AG04450 (cell line): ENCODE measurements around the gene SYPL1. TPM values are rescaled to one million over a fixed set of nuclear protein-coding genes. Genes with fewer than 3 reads are reported as not detected.

ENCODE experiments used
- CTCF ChIA-PET: fragments of 300-600, 350-600 bp; formaldehyde crosslinking; extraction: SDS; loops from one replicate; lab custom pipeline; 2022; ENCODE audit warnings: antibody characterized with exemption, inconsistent platforms; lab: Charles Lee
- POLR2A ChIA-PET: fragments of 350-600 bp; formaldehyde crosslinking; extraction: SDS; loops from one replicate; lab custom pipeline; 2021; ENCODE audit warnings: antibody characterized with exemption, inconsistent platforms; lab: Yijun Ruan, JAX
- DNase-seq: peaks from one replicate; pipeline ENCODE4 v3.0.0-alpha.2; 2011; ENCODE audit warnings: low read depth, low spot score
- H3K27ac ChIP-seq: one replicate; pipeline ENCODE4 v1.5.1; 2012; ENCODE audit warnings: low read depth, low read length, control low read depth
- H3K27me3 ChIP-seq: one replicate; pipeline ENCODE4 v1.6.0; 2012; ENCODE audit warnings: low read length; ENCODE audit not compliant: control insufficient read depth, insufficient read depth
- H3K4me3 ChIP-seq: 2 replicates; pipeline ENCODE4 v1.5.1; 2011; ENCODE audit warnings: mild to moderate bottlenecking, low read depth, low read length, control low read depth
- H3K9me3 ChIP-seq: 2 replicates; pipeline ENCODE4 v1.5.1; 2012; ENCODE audit warnings: low read length; ENCODE audit not compliant: control insufficient read depth, insufficient read depth
- polyA plus RNA-seq: library from polyadenylated mRNA; depleted of rRNA; stranded (reverse); fragments of >200 nt; gene quantifications from 2 replicates; pipeline ENCODE4 v1.2.3, GENCODE V29; 2011
- TF ChIP-seq, protein P1 (sequence below): IDR thresholded peaks from 2 replicates; pipeline ENCODE4 v1.5.1; 2011; ENCODE audit warnings: low read depth, low read length, control low read depth, inconsistent platforms

SYPL1 gene
- polyA plus RNA-seq, 1 experiment: 84.7 TPM

DNA sequence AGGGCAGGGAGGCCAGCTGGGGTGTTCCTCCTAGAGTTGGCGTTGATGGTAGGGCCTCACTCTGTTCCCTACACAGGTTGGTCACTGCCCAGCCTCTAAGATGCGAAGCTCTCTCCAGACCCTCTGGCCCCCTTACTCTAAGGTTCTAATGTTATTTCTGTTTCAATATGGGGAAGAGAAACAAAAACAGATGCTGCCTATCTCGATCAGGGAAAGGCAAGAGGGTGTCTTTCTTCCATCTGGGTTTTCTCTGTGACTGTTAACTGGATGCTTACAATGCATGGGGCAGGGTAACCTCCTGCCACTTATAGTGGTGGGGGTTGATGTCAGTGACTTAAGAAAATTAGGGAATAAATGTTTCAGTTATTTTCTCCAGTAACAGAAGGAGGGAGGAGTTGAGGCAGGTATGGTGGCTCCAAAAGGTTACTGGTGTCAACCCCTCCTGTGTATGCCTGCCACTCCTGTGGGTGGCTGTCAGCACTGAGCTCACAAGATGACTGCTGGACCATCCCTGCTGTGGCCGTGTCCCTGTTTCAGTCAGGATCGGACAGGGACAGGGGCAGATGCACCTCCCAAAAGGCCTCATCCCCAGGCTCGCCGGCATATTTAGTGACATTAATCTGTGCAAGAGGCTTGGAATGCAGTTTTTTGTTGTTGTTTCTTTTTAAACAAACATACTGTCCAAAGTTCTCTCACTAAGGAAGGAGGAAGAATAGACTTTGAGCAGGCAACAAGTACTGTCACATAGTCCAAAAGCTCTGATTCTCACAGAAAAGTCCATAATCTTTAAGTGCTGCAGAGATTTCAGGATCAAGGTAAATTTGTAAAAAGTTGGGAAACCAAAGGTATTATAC, 39.6 kb upstream of the SYPL1 start:
- ChIA-PET CTCF (interaction anchor here (1.2 to 8.1 kb wide), 3 partner anchors 15 to 95 kb away, joined by 3 to 153 read pairs (median 6); no protein-coding TSS in a partner anchor), POLR2A (no interaction called here)
- TF ChIP-seq, protein P1, sequence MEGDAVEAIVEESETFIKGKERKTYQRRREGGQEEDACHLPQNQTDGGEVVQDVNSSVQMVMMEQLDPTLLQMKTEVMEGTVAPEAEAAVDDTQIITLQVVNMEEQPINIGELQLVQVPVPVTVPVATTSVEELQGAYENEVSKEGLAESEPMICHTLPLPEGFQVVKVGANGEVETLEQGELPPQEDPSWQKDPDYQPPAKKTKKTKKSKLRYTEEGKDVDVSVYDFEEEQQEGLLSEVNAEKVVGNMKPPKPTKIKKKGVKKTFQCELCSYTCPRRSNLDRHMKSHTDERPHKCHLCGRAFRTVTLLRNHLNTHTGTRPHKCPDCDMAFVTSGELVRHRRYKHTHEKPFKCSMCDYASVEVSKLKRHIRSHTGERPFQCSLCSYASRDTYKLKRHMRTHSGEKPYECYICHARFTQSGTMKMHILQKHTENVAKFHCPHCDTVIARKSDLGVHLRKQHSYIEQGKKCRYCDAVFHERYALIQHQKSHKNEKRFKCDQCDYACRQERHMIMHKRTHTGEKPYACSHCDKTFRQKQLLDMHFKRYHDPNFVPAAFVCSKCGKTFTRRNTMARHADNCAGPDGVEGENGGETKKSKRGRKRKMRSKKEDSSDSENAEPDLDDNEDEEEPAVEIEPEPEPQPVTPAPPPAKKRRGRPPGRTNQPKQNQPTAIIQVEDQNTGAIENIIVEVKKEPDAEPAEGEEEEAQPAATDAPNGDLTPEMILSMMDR: no peak
- DNase-seq: no peak
- Histone ChIP-seq H3K27me3 (peaks cover 9% of the 10 kb centered on the region), H3K4me3 (no peak overlapping the region), H3K9me3 (no peaks in the 10 kb centered on the region), H3K27ac (no peak overlapping the region)

DNA sequence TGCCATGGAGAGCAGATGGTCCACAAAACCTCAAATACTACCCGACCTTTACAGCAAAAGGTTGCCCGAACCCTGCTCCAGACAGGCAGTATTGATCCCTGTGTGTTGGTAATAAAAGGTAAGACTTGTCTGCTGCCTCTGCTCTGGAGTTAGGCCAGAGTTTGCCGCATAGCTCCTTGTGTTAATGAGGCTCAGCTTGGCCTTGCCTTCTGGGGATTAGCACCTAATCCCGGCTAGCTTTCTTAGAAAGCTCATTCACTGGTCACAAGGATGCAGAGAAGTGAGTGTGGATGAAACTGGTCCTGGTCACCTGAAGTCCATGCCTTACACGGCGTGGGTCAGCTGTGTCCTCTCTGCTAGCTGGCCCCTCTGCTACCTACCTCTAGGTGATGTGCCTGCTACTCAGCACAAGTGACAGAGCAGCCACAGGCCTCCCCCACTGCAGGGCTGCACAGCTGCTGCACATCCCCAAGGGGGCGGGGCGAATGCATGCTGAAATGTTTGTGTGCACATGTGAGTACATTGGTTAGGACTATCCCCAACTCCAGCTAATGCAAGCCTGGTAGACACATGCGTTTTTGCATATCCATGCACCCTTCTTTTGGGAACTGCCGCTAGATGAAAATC, 31.7 kb upstream of the SYPL1 start:
- DNase-seq: no peak
- ChIA-PET CTCF (interaction anchor here (0.6 to 1.5 kb wide), 3 partner anchors 10 to 399 kb away, joined by 4 to 8 read pairs (median 5); no protein-coding TSS in a partner anchor), POLR2A (interaction anchor here (1.2 kb wide), 1 partner anchor 32 kb away, joined by 3 read pairs; the partner anchor contains the start of gene SYPL1)
- Histone ChIP-seq H3K4me3 (no peak overlapping the region), H3K9me3 (no peaks in the 10 kb centered on the region), H3K27ac (no peak overlapping the region), H3K27me3 (peaks cover 11% of the 10 kb centered on the region)
- TF ChIP-seq, protein P1: no peak

DNA sequence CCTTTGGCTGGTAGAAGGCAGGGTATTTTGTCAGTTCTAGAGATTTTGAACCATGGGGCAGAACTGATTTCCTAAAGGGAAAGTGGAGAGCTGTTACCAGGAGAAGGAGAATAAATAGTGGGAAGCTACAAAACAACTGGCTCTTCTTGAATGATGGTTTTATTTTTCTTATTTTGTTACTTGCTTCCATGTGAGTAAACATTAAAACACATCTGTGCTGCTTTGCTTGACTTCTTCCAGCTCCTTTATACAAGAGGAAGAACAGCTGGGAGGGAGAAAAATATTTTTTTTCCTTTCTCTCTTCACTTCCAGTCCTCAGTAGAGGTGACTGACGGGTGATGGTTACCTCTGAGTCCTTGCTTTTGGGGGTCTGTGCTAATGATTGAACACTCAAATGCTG, 30.0 kb upstream of the SYPL1 start:
- Histone ChIP-seq H3K9me3 (no peaks in the 10 kb centered on the region), H3K27me3 (peaks cover 12% of the 10 kb centered on the region), H3K4me3 (no peak overlapping the region), H3K27ac (no peak overlapping the region)
- ChIA-PET POLR2A (no interaction called here), CTCF (interaction anchor here (1.1 kb wide), 1 partner anchor 12 kb away, joined by 3 read pairs; no protein-coding TSS in a partner anchor)
- TF ChIP-seq, protein P1: no peak
- DNase-seq: no peak

DNA sequence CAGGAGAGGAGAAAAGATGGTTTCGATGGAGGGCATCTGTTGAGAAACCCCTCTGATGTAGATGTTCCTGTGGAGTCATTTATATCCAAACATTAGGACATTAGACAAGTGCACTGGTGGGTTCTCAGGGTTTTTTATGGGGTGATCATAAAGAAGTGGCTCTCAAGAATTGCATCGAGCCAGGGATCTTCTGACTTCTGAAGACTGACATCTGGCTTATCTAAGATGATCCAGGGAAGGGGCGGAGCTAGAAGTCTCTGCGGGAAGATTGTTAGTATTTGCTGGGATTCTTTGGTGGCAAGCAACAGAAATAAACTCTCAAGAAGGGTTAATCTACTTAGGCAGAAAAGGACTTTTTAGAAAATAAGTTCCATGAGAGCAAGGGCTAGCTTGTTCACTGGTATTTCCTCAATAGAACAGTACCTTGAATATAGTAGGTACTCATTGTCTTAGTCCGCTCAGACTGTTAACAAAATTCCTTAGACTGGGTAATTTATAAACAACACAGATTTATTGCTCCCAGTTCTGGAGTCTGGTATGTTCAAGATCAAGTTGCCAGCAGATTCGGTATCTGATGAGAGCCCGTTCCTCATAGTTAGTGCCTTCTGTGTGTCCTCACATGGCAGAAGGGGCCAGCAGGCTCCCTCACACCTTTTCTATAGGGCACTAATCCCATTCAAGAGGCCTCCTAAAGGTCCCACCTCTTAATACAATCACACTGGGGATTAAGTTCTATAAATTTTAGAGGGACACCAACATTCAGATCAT, 28.5 kb upstream of the SYPL1 start:
- ChIA-PET CTCF (interaction anchor here (0.6 to 1.7 kb wide), 2 partner anchors 13 to 14 kb away, joined by 3 to 9 read pairs; no protein-coding TSS in a partner anchor), POLR2A (no interaction called here)
- no peak for DNase-seq
- H3K9me3 ChIP-seq: no peaks in the 10 kb centered on the region
- H3K27ac ChIP-seq: no peak overlapping the region
- H3K27me3 ChIP-seq: peaks cover 15% of the 10 kb centered on the region
- TF ChIP-seq, protein P1: no peak
- H3K4me3 ChIP-seq: no peak overlapping the region
